DOHH2 (cell line): ENCODE data around the gene RSAD2.

Experiments used
- CTCF ChIP-seq: fragments of 200-600 bp; sonication (generic); IDR thresholded peaks from one replicate; pipeline ENCODE4 v1.5.1; 2014; ENCODE audit warnings: antibody characterized with exemption, mild to moderate bottlenecking, low read depth, low read length; ENCODE audit not compliant: poor library complexity, severe bottlenecking
- EZH2phosphoT487 ChIP-seq: fragments of 200-600 bp; sonication (generic); IDR thresholded peaks from 2 replicates; pipeline ENCODE4 v1.6.1; 2017; ENCODE audit warnings: borderline replicate concordance, mild to moderate bottlenecking, antibody characterized with exemption, low read length, moderate library complexity, mixed read lengths

GRCh38 chr2:6945821-6946220, 68.2 kb downstream of the RSAD2 start:
- TF ChIP-seq CTCF: no peak
- TF ChIP-seq EZH2phosphoT487: no peak
